PFSK-1 (cell line): Measurements from ENCODE around the gene WWC2.
A peak's percentile ranks its signal among the peaks of the same experiment; 100 is the strongest.

Experiments
- FOXP2 ChIP-seq: optimal IDR thresholded peaks from 2 replicates; pipeline ENCODE3; 2011; ENCODE audit warnings: borderline replicate concordance, control low read depth, inconsistent platforms; ENCODE audit not compliant: insufficient read depth; ENCODE audit errors: extremely low read length, extremely low read depth
- POLR2AphosphoS5 ChIP-seq: IDR thresholded peaks from 2 replicates; pipeline ENCODE4 v1.6.1; 2012; ENCODE audit warnings: low read depth, mild to moderate bottlenecking, control low read depth, low read length, moderate library complexity
- REST ChIP-seq, 2 experiments: IDR thresholded peaks; 2 replicates each; pipeline versions ENCODE4 v1.6.1 to v1.8.0; 2011 to 2012; ENCODE audit warnings: low read depth in 2 of 2, low read length in 2 of 2, control low read depth in 1 of 2, inconsistent platforms in 1 of 2, mild to moderate bottlenecking in 1 of 2, moderate library complexity in 1 of 2; ENCODE audit not compliant: insufficient read depth in 1 of 2
- SIN3A ChIP-seq: IDR thresholded peaks from 2 replicates; pipeline ENCODE4 v1.6.1; 2012; ENCODE audit warnings: mild to moderate bottlenecking, low read length, moderate library complexity, borderline replicate concordance; ENCODE audit not compliant: insufficient read depth
- TAF1 ChIP-seq: IDR thresholded peaks from 2 replicates; pipeline ENCODE4 v1.6.1; 2012; ENCODE audit warnings: low read length, control low read depth, borderline replicate concordance; ENCODE audit not compliant: insufficient read depth

WWC2 gene

DNA sequence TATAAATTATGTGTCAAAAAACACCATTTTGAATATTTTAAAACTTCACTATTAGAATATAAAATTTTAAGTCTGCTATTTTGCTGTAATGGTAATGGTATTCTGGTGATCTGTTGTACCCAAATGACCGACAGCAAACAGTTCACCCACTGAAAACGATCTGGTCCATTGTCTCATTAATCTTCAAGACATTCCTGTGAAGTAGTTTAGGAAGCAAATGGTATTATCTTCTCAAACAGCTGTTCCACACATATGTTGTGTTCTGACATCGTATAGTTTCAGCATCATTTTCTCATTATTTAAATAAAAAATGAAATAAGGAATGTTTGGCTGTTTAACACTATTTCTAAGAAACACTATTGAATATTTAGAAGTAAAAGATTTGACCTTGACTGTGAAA is 98.1 kb downstream of the WWC2 start:
- TF ChIP-seq FOXP2 (no peak), TAF1 (no peak), REST (IDR thresholded peaks at IDR 0.05; ENCODE audit: insufficient read depth in 1 of 2, low read depth in 2 of 2, low read length in 2 of 2) (no peak), POLR2AphosphoS5 (no peak), SIN3A (no peak)

DNA sequence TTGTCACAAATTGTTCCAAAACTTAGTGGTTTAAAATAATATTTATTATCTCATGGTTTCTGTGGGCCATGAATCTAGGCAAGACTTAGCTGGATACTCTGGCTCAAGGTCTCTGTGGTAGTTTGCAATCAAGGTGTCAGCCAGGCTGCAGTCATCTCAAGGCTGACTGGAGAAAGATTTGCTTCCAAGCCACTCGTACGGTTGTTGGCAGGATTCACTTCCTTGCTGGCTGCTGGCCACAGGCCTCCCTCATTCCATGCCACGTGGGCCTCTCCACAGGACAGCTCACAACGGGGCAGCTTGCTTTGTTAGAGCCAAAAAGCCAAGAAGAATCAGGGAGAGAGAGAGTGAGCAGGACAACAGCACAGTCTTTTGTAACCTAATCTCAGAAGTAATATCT is 101.4 kb downstream of the WWC2 start:
- TF ChIP-seq FOXP2, result no peak
- no peak for TF ChIP-seq TAF1
- peak; percentile 54; the same call in 1 of the 2 replicates for TF ChIP-seq POLR2AphosphoS5
- TF ChIP-seq SIN3A, result 0 out of 2 replicates have a peak, but pooled peaks have one; percentile 23
- peak in 1 of 2 experiments; percentile 65; a peak in 1 of 4 replicates for TF ChIP-seq REST (IDR thresholded peaks at IDR 0.05; ENCODE audit: insufficient read depth in 1 of 2, low read depth in 2 of 2, low read length in 2 of 2)

- no peak for TF ChIP-seq FOXP2
- TF ChIP-seq REST (IDR thresholded peaks at IDR 0.05; ENCODE audit: insufficient read depth in 1 of 2, low read depth in 2 of 2, low read length in 2 of 2), result no peak
- no peak for TF ChIP-seq TAF1
- no peak for TF ChIP-seq POLR2AphosphoS5
- no peak for TF ChIP-seq SIN3A
These were observed 102.3 kb downstream of the WWC2 start for GRCh38 chr4:183201331-183201730.

- TF ChIP-seq FOXP2, result no peak
- no peak for TF ChIP-seq POLR2AphosphoS5
- no peak for TF ChIP-seq TAF1
- TF ChIP-seq SIN3A, result no peak
- TF ChIP-seq REST (IDR thresholded peaks at IDR 0.05; ENCODE audit: insufficient read depth in 1 of 2, low read depth in 2 of 2, low read length in 2 of 2), result no peak
These were observed 103.5 kb downstream of the WWC2 start for GRCh38 chr4:183202523-183202922.

DNA sequence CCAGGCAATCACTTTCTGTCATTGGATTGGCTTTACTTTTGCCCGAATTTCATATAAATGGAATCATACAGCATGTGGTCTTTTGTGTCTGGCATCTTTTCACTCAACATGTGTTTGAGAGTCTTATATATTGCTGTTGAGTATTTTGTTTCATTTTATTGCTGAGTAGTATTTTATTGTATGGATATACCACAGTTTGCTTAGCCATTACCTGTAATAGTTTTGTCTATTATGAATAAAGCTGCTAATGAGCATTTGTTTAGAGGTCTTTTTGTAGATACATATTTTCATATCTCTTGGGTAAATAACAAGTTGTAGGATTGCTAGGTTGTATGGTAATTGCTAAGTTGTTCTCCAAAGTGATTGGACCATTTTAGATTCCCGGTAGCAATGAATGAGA is 105.7 kb downstream of the WWC2 start:
- TF ChIP-seq TAF1 (no peak), SIN3A (no peak)
